A549 treated with Hydrocortisone at 1 μM for 4 hours (cell line): Measurements from ENCODE around the gene TRIM64. TPM values are rescaled to one million over a fixed set of nuclear protein-coding genes. Genes with fewer than 3 reads are reported as not detected.

ENCODE experiments used
- total RNA-seq: library from RNA; stranded (reverse); fragments of 200-300 nt; extraction: Qiagen RNA extraction; gene quantifications from 5 replicates; pipeline ENCODE4 v1.2.3, GENCODE V29; 2022

TRIM64 gene
- not detected in 5 replicates for total RNA-seq

GRCh38 chr11:89965737-89966136 lies at the start of gene TRIM64:
TRIM64 (plus strand) TSS chr11:89966037; CDS start chr11:89968504, 2,467 bp downstream.

GRCh38 chr11:89922195-89922660 lies 43.6 kb upstream of the TRIM64 start, which contains the start of gene TRIM49D1:
TRIM49D1 (minus strand) TSS chr11:89922245; CDS start chr11:89917710, 4,535 bp downstream.

GRCh38 chr11:89923764-89924163 lies 42.1 kb upstream of the TRIM64 start, which contains the start of gene TRIM49D2:
TRIM49D2 (plus strand) TSS chr11:89924064; CDS start chr11:89926762, 2,698 bp downstream.

Other genes starting within 250 kb of the TRIM64 start
- gene TRIM49, start 157.5 kb upstream of the TRIM64 start, total RNA-seq: 0.05 to 0.12 TPM (median 0.10 TPM) in 3 of 5 replicates, not detected in the others
- gene TRIM64B, start 87.5 kb upstream of the TRIM64 start, total RNA-seq: 0.03 TPM in 1 of 5 replicates, not detected in the others
- gene TRIM49D1, start 43.8 kb upstream of the TRIM64 start, total RNA-seq: 0.14 to 0.30 TPM (median 0.18 TPM) in 5 replicates
- 0.08 to 0.14 TPM (median 0.13 TPM) in 3 of 5 replicates, not detected in the others for gene TRIM49D2, start 42.0 kb upstream of the TRIM64 start, total RNA-seq
- gene TRIM49C, start 65.1 kb downstream of the TRIM64 start, total RNA-seq: not detected in 5 replicates
- not detected in 5 replicates for gene UBTFL1, start 119.9 kb downstream of the TRIM64 start, total RNA-seq
- gene NAALAD2, start 168.6 kb downstream of the TRIM64 start, total RNA-seq: 0.03 TPM in 1 of 5 replicates, not detected in the others